ENCODE measurements around the gene MBD3L4. TPM values are rescaled to one million over a fixed set of nuclear protein-coding genes. Genes with fewer than 3 reads are reported as not detected.
"Not testable (repeated sequence)": the region's sequence is repeated elsewhere in the genome, so short reads cannot be mapped to it uniquely, and the experiment has no call there.

MBD3L4 gene
- total and polyA plus RNA-seq, 2 experiments from 2014 or later = not detected

DNA sequence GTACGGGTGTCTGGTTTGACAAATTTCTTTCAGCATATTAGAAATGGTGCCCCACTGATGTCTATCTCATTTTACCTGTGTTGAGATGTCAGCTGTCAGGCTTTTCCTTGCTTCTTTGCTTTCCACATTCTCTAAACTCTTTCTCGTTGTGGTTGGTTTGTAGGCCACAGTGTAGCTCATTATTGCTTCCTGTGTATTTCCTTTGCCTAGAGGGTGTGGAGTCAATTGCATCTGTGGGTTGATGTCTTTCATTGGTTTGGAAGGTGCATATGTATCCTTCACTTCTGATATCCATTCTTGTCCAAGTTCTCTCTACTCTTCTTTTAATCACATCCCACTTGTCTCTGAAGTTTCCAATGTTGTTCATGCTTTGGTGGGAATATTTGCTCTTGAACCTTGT, 1.6 kb upstream of the MBD3L4 start:
- H3K4me1 ChIP-seq (ENCODE audit: low read depth); H3K27ac ChIP-seq; H3K36me3 ChIP-seq; H3K4me3 ChIP-seq; DNase-seq (ENCODE audit: low read depth in 1 of 2, low spot score in 1 of 2); H3K27me3 ChIP-seq; H3K9me3 ChIP-seq (ENCODE audit: low read depth): not testable (repeated sequence)

DNA sequence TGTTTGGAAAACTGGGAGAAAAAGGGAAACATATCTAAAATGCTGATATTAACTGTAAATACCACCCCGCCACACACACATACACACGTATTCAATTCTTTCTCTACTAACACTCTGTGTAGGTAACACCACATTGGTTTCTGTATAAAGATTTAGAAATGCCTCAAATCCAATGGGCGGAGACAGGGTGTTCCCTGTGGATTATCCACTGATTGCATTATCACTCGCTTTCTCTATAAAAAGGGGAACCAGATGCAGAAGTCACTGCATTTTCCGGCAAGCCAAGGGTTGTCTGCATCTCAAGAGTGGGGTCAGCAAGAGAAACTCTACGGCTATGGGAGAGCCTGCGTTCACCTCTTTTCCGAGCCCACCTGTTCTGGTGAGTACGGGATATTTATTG, 9.7 kb downstream of the MBD3L4 start, which contains the start of gene MBD3L5:
TSS of gene MBD3L5 (plus strand) at position 301 of the 400 bp plus-strand sequence. CDS start at position 335, 34 bp downstream.
- not testable (repeated sequence) for DNase-seq (ENCODE audit: low read depth in 1 of 2, low spot score in 1 of 2); H3K9me3 ChIP-seq (ENCODE audit: low read depth); H3K4me3 ChIP-seq; H3K4me1 ChIP-seq (ENCODE audit: low read depth); H3K27me3 ChIP-seq; H3K36me3 ChIP-seq; H3K27ac ChIP-seq

DNA sequence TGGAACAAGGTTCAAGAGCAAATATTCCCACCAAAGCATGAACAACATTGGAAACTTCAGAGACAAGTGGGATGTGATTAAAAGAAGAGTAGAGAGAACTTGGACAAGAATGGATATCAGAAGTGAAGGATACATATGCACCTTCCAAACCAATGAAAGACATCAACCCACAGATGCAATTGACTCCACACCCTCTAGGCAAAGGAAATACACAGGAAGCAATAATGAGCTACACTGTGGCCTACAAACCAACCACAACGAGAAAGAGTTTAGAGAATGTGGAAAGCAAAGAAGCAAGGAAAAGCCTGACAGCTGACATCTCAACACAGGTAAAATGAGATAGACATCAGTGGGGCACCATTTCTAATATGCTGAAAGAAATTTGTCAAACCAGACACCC, 11.2 kb downstream of the MBD3L4 start:
- H3K27ac ChIP-seq = not testable (repeated sequence)

GRCh38 chr19:7021331-7021730, 18.6 kb downstream of the MBD3L4 start, which contains the start of gene MBD3L2B:
Gene MBD3L2B (minus strand): TSS chr19:7021431. CDS start chr19:7021397, 34 bp downstream.
- H3K4me3 ChIP-seq; H3K27me3 ChIP-seq; DNase-seq (ENCODE audit: low read depth in 1 of 2, low spot score in 1 of 2); H3K27ac ChIP-seq; H3K4me1 ChIP-seq (ENCODE audit: low read depth); H3K36me3 ChIP-seq; H3K9me3 ChIP-seq (ENCODE audit: low read depth): not testable (repeated sequence)

More for the DNA sequence above, 11.2 kb downstream of the MBD3L4 start:
- not testable (repeated sequence) for H3K9me3 ChIP-seq (ENCODE audit: low read depth); H3K36me3 ChIP-seq; DNase-seq (ENCODE audit: low read depth in 1 of 2, low spot score in 1 of 2); H3K27me3 ChIP-seq; H3K4me3 ChIP-seq; H3K4me1 ChIP-seq (ENCODE audit: low read depth)

- no peak for DNase-seq (ENCODE audit: low read depth in 1 of 2, low spot score in 1 of 2)
- Histone ChIP-seq H3K4me3 (no peak overlapping the region), H3K9me3 (ENCODE audit: low read depth) (no peaks in the 10 kb centered on the region), H3K27ac (no peak overlapping the region), H3K36me3 (no peaks in the 10 kb centered on the region), H3K27me3 (no peaks in the 10 kb centered on the region), H3K4me1 (ENCODE audit: low read depth) (no peaks in the 10 kb centered on the region)
- TF ChIP-seq, protein P1, sequence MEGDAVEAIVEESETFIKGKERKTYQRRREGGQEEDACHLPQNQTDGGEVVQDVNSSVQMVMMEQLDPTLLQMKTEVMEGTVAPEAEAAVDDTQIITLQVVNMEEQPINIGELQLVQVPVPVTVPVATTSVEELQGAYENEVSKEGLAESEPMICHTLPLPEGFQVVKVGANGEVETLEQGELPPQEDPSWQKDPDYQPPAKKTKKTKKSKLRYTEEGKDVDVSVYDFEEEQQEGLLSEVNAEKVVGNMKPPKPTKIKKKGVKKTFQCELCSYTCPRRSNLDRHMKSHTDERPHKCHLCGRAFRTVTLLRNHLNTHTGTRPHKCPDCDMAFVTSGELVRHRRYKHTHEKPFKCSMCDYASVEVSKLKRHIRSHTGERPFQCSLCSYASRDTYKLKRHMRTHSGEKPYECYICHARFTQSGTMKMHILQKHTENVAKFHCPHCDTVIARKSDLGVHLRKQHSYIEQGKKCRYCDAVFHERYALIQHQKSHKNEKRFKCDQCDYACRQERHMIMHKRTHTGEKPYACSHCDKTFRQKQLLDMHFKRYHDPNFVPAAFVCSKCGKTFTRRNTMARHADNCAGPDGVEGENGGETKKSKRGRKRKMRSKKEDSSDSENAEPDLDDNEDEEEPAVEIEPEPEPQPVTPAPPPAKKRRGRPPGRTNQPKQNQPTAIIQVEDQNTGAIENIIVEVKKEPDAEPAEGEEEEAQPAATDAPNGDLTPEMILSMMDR (IDR thresholded peaks at IDR 0.05; ENCODE audit: low read depth, low read length) = no peak
Measured at GRCh38 chr19:7018828-7019227, 21.2 kb downstream of the MBD3L4 start.

- Histone ChIP-seq H3K9me3 (ENCODE audit: low read depth) (no peaks in the 10 kb centered on the region), H3K36me3 (no peaks in the 10 kb centered on the region), H3K27ac (no peak overlapping the region), H3K27me3 (no peaks in the 10 kb centered on the region), H3K4me3 (no peak overlapping the region), H3K4me1 (ENCODE audit: low read depth) (no peaks in the 10 kb centered on the region)
- TF ChIP-seq, protein P1 (IDR thresholded peaks at IDR 0.05; ENCODE audit: low read depth, low read length) = no peak
- peak in 1 of 2 donors; percentile 59 for DNase-seq (ENCODE audit: low read depth in 1 of 2, low spot score in 1 of 2)
Measured at GRCh38 chr19:7013678-7014077, 26.3 kb downstream of the MBD3L4 start.

DNA sequence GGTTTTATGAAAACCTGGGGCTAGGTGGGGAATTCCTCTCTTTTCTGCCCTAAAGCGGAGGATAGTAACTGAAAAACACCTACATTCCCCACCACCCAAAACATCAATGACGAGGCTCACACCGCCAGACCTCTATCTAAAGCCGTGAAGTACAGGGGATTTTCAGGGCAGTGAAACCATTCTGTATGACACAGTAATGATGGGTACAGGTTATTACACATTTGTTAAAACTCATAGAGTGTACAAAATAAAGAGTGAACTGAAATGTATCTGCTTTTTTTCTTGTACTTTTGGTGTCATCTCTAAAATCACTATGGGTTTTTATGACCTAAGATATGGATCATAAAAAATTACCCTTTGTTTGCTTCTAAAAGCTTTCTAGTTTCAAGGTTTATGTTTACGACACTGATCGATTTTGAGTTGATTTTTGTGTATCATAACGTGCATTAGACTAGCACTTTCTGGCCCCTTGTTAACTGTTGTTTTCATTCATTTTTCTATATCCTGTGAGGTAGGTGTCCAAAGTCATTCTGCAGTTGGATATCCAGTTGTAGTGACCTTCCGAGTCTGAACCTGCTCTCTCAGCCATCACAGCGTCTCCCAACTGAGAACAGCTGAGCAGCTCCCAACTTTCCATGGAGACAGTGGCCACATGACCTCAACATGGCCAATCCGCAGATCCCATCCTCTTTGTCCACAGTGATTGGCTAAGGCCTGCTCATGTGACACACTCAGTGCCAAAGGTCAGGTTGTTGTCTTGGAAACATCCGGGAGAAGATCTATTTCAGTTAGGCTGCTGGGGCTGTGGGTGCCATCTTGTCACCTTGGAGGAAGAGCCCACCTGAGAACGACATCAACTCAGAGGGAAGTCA, 29.0 kb downstream of the MBD3L4 start:
- no peak for DNase-seq (ENCODE audit: low read depth in 1 of 2, low spot score in 1 of 2)
- H3K27ac ChIP-seq = no peak overlapping the region
- no peaks in the 10 kb centered on the region for H3K9me3 ChIP-seq (ENCODE audit: low read depth)
- no peaks in the 10 kb centered on the region for H3K4me1 ChIP-seq (ENCODE audit: low read depth)
- H3K27me3 ChIP-seq = no peaks in the 10 kb centered on the region
- TF ChIP-seq, protein P1 (IDR thresholded peaks at IDR 0.05; ENCODE audit: low read depth, low read length) = no peak
- no peaks in the 10 kb centered on the region for H3K36me3 ChIP-seq
- no peak overlapping the region for H3K4me3 ChIP-seq

Measured in cardiac muscle cell (in vitro differentiated cells and primary cell).